GM12873 (cell line): ENCODE data around the gene TOX3.

Experiments
- CTCF ChIP-seq: IDR thresholded peaks from 2 replicates; pipeline ENCODE4 v1.5.1; 2012; ENCODE audit warnings: low read depth, mild to moderate bottlenecking, moderate library complexity, low read length, control low read depth; ENCODE audit not compliant: insufficient read depth; ENCODE audit errors: missing control alignments

The TOX3 gene

GRCh38 chr16:52562770-52563169 lies 15.8 kb upstream of the TOX3 start:
- no peak for TF ChIP-seq CTCF

- no peak for TF ChIP-seq CTCF
Observed at GRCh38 chr16:52561910-52562741, 15.2 kb upstream of the TOX3 start.

- TF ChIP-seq CTCF, result no peak
Observed at GRCh38 chr16:52558448-52558847, 11.5 kb upstream of the TOX3 start.

GRCh38 chr16:52557236-52557635 lies 10.3 kb upstream of the TOX3 start:
- no peak for TF ChIP-seq CTCF

- no peak for TF ChIP-seq CTCF
Observed at GRCh38 chr16:52556083-52556482, 9.1 kb upstream of the TOX3 start.

GRCh38 chr16:52555572-52555971 lies 8.6 kb upstream of the TOX3 start:
- no peak for TF ChIP-seq CTCF

GRCh38 chr16:52554334-52554733 lies 7.4 kb upstream of the TOX3 start:
- no peak for TF ChIP-seq CTCF
